HS-27A (cell line): ENCODE data around the gene PRR5.

ENCODE experiments used
- DNase-seq: peaks from one replicate; pipeline ENCODE4 v3.0.0-alpha.2; 2012; ENCODE audit warnings: low read depth, missing footprints

PRR5 gene

GRCh38 chr22:44719586-44720368 lies 17.8 kb downstream of the PRR5 start:
- DNase-seq, result no peak

- no peak for DNase-seq
Measured at GRCh38 chr22:44721213-44721612, 19.2 kb downstream of the PRR5 start.

GRCh38 chr22:44722611-44723010 lies 20.6 kb downstream of the PRR5 start:
- no peak for DNase-seq

- no peak for DNase-seq
Measured at GRCh38 chr22:44723801-44724200, 21.8 kb downstream of the PRR5 start.

- no peak for DNase-seq
Measured at GRCh38 chr22:44724416-44724815, 22.4 kb downstream of the PRR5 start.

- DNase-seq, result no peak
Measured at GRCh38 chr22:44724859-44725258, 22.9 kb downstream of the PRR5 start.

- DNase-seq, result no peak
Measured at GRCh38 chr22:44726439-44726838, 24.4 kb downstream of the PRR5 start.

GRCh38 chr22:44727148-44727547 lies 25.1 kb downstream of the PRR5 start:
- DNase-seq, result no peak

GRCh38 chr22:44727709-44728108 lies 25.7 kb downstream of the PRR5 start:
- no peak for DNase-seq

- no peak for DNase-seq
Measured at GRCh38 chr22:44728761-44729324, 26.8 kb downstream of the PRR5 start.

GRCh38 chr22:44729391-44730021 lies 27.5 kb downstream of the PRR5 start:
- no peak for DNase-seq

GRCh38 chr22:44730022-44730393 lies 28.0 kb downstream of the PRR5 start:
- DNase-seq, result no peak

GRCh38 chr22:44730490-44731356 lies 28.7 kb downstream of the PRR5 start:
- no peak for DNase-seq

GRCh38 chr22:44731357-44731970 lies 29.5 kb downstream of the PRR5 start:
- no peak for DNase-seq

- DNase-seq, result no peak
Measured at GRCh38 chr22:44732017-44732561, 30.1 kb downstream of the PRR5 start.

- no peak for DNase-seq
Measured at GRCh38 chr22:44732661-44733060, 30.7 kb downstream of the PRR5 start.

- DNase-seq, result no peak
Measured at GRCh38 chr22:44733426-44734106, 31.6 kb downstream of the PRR5 start.

- DNase-seq, result no peak
Measured at GRCh38 chr22:44734278-44734677, 32.3 kb downstream of the PRR5 start.

- no peak for DNase-seq
Measured at GRCh38 chr22:44734801-44735517, 33.0 kb downstream of the PRR5 start.
